Prostate gland (tissue), 2 donors: ENCODE results near the gene KIF18B.

Experiments
- CTCF ChIP-seq, 4 experiments: fragments of 200-600 bp in 2 of 4; fragments of 450-650 bp in 2 of 4; sonication (generic) in 2 of 4; IDR thresholded peaks; 1 replicate in 3 of 4; 2 replicates in 1 of 4; pipeline ENCODE4 v1.5.1; 2016 to 2019; ENCODE audit warnings: antibody characterized with exemption in 4 of 4, mild to moderate bottlenecking in 2 of 4, moderate library complexity in 2 of 4
- POLR2A ChIP-seq: fragments of 450-650 bp; IDR thresholded peaks from one replicate; pipeline ENCODE4 v1.6.1; 2016; ENCODE audit warnings: antibody characterized with exemption, mild to moderate bottlenecking
- POLR2AphosphoS5 ChIP-seq: sonication (generic); formaldehyde crosslinking; IDR thresholded peaks from one replicate; pipeline ENCODE4 v1.6.1; 2017; ENCODE audit warnings: antibody characterized with exemption

- TF ChIP-seq CTCF (IDR thresholded peaks at IDR 0.05), result peak in 1 of 4 experiments; percentile 11
- TF ChIP-seq POLR2A, result peak; percentile 52
- peak; percentile 91 for TF ChIP-seq POLR2AphosphoS5
Measured at GRCh38 chr17:44947461-44948314, at the start of gene KIF18B.
